ENCODE data around the gene SERTAD2. TPM values are rescaled to one million over a fixed set of nuclear protein-coding genes. Genes with fewer than 3 reads are reported as not detected.

SERTAD2 gene
- total RNA-seq, 1 donor from 2014 or later = 9.8 TPM

DNA sequence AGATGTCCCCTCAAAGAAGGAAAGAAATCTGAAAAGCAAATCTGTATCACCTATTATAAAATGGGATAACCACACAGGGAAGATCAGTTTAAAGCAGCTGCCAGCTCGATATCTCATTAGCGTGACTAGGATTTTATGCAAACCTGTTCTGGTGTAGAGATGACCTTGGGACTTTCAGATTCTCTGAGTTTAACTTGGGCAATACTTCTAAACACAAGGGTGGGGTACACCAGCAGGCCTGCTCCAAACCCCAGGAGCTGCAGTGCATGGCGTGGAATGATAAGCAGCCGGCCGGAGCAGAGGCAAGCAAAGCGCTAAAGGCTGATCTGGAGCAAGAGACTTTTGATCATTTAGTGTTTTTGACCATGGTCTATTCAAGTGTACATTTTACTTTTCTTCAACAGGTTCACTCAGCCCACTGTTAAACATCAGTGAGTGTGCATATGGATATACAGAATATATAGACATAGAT is 4.7 kb downstream of the SERTAD2 start:
- H3K27me3 Mint-ChIP-seq (ENCODE audit: unreplicated experiment) = peaks cover 7% of the 10 kb centered on the region
- H3K4me1 Mint-ChIP-seq (ENCODE audit: unreplicated experiment) = peaks cover 21% of the 10 kb centered on the region
- no peak for DNase-seq (ENCODE audit: low spot score)
- H3K36me3 Mint-ChIP-seq (ENCODE audit: low read depth, unreplicated experiment) = no peaks in the 10 kb centered on the region
- no peak overlapping the region for H3K4me3 Mint-ChIP-seq (ENCODE audit: unreplicated experiment)
- no peaks in the 10 kb centered on the region for H3K9me3 Mint-ChIP-seq (ENCODE audit: unreplicated experiment)
- TF ChIP-seq, protein P1, sequence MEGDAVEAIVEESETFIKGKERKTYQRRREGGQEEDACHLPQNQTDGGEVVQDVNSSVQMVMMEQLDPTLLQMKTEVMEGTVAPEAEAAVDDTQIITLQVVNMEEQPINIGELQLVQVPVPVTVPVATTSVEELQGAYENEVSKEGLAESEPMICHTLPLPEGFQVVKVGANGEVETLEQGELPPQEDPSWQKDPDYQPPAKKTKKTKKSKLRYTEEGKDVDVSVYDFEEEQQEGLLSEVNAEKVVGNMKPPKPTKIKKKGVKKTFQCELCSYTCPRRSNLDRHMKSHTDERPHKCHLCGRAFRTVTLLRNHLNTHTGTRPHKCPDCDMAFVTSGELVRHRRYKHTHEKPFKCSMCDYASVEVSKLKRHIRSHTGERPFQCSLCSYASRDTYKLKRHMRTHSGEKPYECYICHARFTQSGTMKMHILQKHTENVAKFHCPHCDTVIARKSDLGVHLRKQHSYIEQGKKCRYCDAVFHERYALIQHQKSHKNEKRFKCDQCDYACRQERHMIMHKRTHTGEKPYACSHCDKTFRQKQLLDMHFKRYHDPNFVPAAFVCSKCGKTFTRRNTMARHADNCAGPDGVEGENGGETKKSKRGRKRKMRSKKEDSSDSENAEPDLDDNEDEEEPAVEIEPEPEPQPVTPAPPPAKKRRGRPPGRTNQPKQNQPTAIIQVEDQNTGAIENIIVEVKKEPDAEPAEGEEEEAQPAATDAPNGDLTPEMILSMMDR (IDR thresholded peaks at IDR 0.05; ENCODE audit: unreplicated experiment) = no peak
- no peak overlapping the region for H3K27ac Mint-ChIP-seq (ENCODE audit: unreplicated experiment)

DNA sequence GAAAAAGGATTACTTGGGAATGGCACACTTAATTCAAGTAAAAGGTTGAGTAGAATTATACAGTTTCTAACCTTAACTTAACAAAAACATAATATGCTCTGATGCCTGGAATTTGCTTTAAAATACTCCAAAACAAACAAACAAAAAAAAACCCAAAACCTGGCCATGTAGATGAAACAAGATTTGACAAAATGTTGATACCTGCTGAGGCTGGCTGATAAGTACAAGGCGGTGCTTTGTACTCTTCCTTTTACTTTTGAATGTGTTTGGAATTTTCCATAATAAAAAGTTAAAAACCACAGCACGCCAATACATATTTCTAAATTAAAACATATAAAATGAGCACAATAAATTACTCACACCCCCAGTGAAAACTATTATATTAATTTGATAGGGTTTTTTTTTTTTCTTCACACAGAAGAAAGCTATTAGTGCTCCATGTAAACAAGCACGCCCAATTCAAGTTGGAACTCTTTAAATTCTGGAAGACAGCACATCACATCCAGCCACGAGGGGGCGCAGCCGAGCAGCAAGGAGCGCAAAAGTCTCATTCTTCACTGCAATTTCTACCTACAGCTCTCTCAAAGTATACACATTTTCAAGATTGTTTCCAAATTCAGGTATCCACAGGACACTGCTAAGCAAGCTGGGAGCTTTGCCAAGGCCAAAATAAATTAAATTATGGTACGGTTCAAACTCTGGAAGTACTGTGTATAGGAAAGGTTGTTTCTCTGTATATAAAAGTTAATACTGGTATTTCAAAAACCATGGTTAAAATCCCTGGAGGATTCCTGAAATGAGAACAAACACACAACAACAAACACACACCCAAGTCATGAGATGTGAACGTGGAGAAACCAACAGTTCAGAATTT is 7.5 kb downstream of the SERTAD2 start:
- no peak overlapping the region for H3K4me3 Mint-ChIP-seq (ENCODE audit: unreplicated experiment)
- TF ChIP-seq, protein P1 (IDR thresholded peaks at IDR 0.05; ENCODE audit: unreplicated experiment) = peak; percentile 97
- no peaks in the 10 kb centered on the region for H3K36me3 Mint-ChIP-seq (ENCODE audit: low read depth, unreplicated experiment)
- no peaks in the 10 kb centered on the region for H3K9me3 Mint-ChIP-seq (ENCODE audit: unreplicated experiment)
- H3K27me3 Mint-ChIP-seq (ENCODE audit: unreplicated experiment) = no peaks in the 10 kb centered on the region
- no peak overlapping the region for H3K27ac Mint-ChIP-seq (ENCODE audit: unreplicated experiment)
- peaks cover 12% of the 10 kb centered on the region for H3K4me1 Mint-ChIP-seq (ENCODE audit: unreplicated experiment)
- DNase-seq (ENCODE audit: low spot score) = peak; percentile 83

GRCh38 chr2:64644458-64645382 is 9.0 kb downstream of the SERTAD2 start:
- peak overlapping the region; percentile 93 for H3K4me3 Mint-ChIP-seq (ENCODE audit: unreplicated experiment)
- no peaks in the 10 kb centered on the region for H3K36me3 Mint-ChIP-seq (ENCODE audit: low read depth, unreplicated experiment)
- peaks cover 16% of the 10 kb centered on the region for H3K4me1 Mint-ChIP-seq (ENCODE audit: unreplicated experiment)
- TF ChIP-seq, protein P1 (IDR thresholded peaks at IDR 0.05; ENCODE audit: unreplicated experiment) = no peak
- H3K9me3 Mint-ChIP-seq (ENCODE audit: unreplicated experiment) = no peaks in the 10 kb centered on the region
- H3K27ac Mint-ChIP-seq (ENCODE audit: unreplicated experiment) = peak overlapping the region; percentile 100
- peak; percentile 78 for DNase-seq (ENCODE audit: low spot score)
- no peaks in the 10 kb centered on the region for H3K27me3 Mint-ChIP-seq (ENCODE audit: unreplicated experiment)

GRCh38 chr2:64643838-64644457 is 9.8 kb downstream of the SERTAD2 start:
- TF ChIP-seq, protein P1 (IDR thresholded peaks at IDR 0.05; ENCODE audit: unreplicated experiment) = no peak
- Mint-ChIP-seq H3K4me3 (ENCODE audit: unreplicated experiment) (peak overlapping the region; percentile 93), H3K9me3 (ENCODE audit: unreplicated experiment) (no peaks in the 10 kb centered on the region), H3K27me3 (ENCODE audit: unreplicated experiment) (no peaks in the 10 kb centered on the region), H3K36me3 (ENCODE audit: low read depth, unreplicated experiment) (no peaks in the 10 kb centered on the region), H3K27ac (ENCODE audit: unreplicated experiment) (peak overlapping the region; percentile 100), H3K4me1 (ENCODE audit: unreplicated experiment) (peaks cover 17% of the 10 kb centered on the region)
- DNase-seq (ENCODE audit: low spot score) = no peak

Data from endothelial cell (in vitro differentiated cells).